ENCODE data around the gene PSD2. TPM values are rescaled to one million over a fixed set of nuclear protein-coding genes. Genes with fewer than 3 reads are reported as not detected.

The PSD2 gene
- total RNA-seq, 1 experiment from 2014 or later = 0.79 TPM

- Histone ChIP-seq H3K9me2 (ENCODE audit: insufficient read depth) (no peaks in the 10 kb centered on the region), H3K27me3 (ENCODE audit: insufficient read depth, low read length) (no peaks in the 10 kb centered on the region), H3K79me2 (ENCODE audit: insufficient read depth, low read length) (no peaks in the 10 kb centered on the region), H3K27ac (ENCODE audit: low read depth, low read length) (no peak overlapping the region), H3K36me3 (ENCODE audit: control insufficient read depth in 1 of 2, insufficient read depth in 2 of 2, low read length in 2 of 2) (no peaks in the 10 kb centered on the region), H3K4me1 (ENCODE audit: control insufficient read depth in 1 of 2, insufficient read depth in 2 of 2, low read length in 2 of 2) (peaks cover 0 to 8% of the 10 kb centered on the region in 2 experiments; a peak in 2 of 4 replicates), H3K4me3 (replicated peaks in 1 of 2; ENCODE audit: low read depth in 1 of 2, low read length in 2 of 2) (no peak overlapping the region), H4K20me1 (ENCODE audit: insufficient read depth) (no peaks in the 10 kb centered on the region), H2AFZ (ENCODE audit: low read depth, low read length, poor library complexity, severe bottlenecking) (no peak overlapping the region), H3K9ac (ENCODE audit: low read length) (no peak overlapping the region), H3K9me3 (ENCODE audit: control insufficient read depth in 1 of 2, insufficient read depth in 1 of 2, low read depth in 1 of 2, low read length in 2 of 2) (no peaks in the 10 kb centered on the region), H3K4me2 (ENCODE audit: low read length) (no peak overlapping the region)
- TF ChIP-seq SP1 (IDR thresholded peaks at IDR 0.05; ENCODE audit: low read depth) (no peak), ZFX (IDR thresholded peaks at IDR 0.05) (no peak), EGR1 (IDR thresholded peaks at IDR 0.05; ENCODE audit: low read depth) (no peak), CEBPB (IDR thresholded peaks at IDR 0.05; ENCODE audit: low read depth) (no peak)
- TF ChIP-seq, protein P1, sequence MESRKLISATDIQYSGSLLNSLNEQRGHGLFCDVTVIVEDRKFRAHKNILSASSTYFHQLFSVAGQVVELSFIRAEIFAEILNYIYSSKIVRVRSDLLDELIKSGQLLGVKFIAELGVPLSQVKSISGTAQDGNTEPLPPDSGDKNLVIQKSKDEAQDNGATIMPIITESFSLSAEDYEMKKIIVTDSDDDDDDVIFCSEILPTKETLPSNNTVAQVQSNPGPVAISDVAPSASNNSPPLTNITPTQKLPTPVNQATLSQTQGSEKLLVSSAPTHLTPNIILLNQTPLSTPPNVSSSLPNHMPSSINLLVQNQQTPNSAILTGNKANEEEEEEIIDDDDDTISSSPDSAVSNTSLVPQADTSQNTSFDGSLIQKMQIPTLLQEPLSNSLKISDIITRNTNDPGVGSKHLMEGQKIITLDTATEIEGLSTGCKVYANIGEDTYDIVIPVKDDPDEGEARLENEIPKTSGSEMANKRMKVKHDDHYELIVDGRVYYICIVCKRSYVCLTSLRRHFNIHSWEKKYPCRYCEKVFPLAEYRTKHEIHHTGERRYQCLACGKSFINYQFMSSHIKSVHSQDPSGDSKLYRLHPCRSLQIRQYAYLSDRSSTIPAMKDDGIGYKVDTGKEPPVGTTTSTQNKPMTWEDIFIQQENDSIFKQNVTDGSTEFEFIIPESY (IDR thresholded peaks at IDR 0.05; ENCODE audit: extremely low read depth, insufficient replicate concordance, low read length) = no peak
- ChIA-PET POLR2A (no interaction called here), CTCF (no interaction called here), RAD21 (ENCODE audit: low non-redundant PET in 1 of 2, low total read pairs in 2 of 2, uncharacterized antibody in 2 of 2, unreplicated experiment in 2 of 2) (no interaction called here)
- intact Hi-C loops (cut with micrococcal nuclease) = no loop called here
- DNase-seq (ENCODE audit: low read depth, low spot score) (no peak), ATAC-seq (no peak)
- BruUV-seq (replicated peaks) = no TSS peak
Observed at GRCh38 chr5:139854029-139854605, 58.5 kb downstream of the PSD2 start.

GRCh38 chr5:139854953-139855352, 59.3 kb downstream of the PSD2 start:
- no peak overlapping the region for H3K4me3 ChIP-seq (replicated peaks in 1 of 2; ENCODE audit: low read depth in 1 of 2, low read length in 2 of 2)
- no peak overlapping the region for H3K4me2 ChIP-seq (ENCODE audit: low read length)
- no peaks in the 10 kb centered on the region for H3K9me3 ChIP-seq (ENCODE audit: control insufficient read depth in 1 of 2, insufficient read depth in 1 of 2, low read depth in 1 of 2, low read length in 2 of 2)
- peaks cover 0 to 4% of the 10 kb centered on the region in 2 experiments; a peak in 2 of 4 replicates for H3K4me1 ChIP-seq (ENCODE audit: control insufficient read depth in 1 of 2, insufficient read depth in 2 of 2, low read length in 2 of 2)
- RAD21 ChIA-PET (ENCODE audit: low non-redundant PET in 1 of 2, low total read pairs in 2 of 2, uncharacterized antibody in 2 of 2, unreplicated experiment in 2 of 2) = no interaction called here
- no TSS peak for BruUV-seq (replicated peaks)
- TF ChIP-seq SRF (IDR thresholded peaks at IDR 0.05; ENCODE audit: low read depth) = no peak
- no peak for TF ChIP-seq POLR2AphosphoS5 (IDR thresholded peaks at IDR 0.05; ENCODE audit: low read depth, low read length)
- TF ChIP-seq YY1 (IDR thresholded peaks at IDR 0.05; ENCODE audit: extremely low read depth, insufficient replicate concordance, low read depth, low read length) = no peak
- TF ChIP-seq, protein P1 (IDR thresholded peaks at IDR 0.05; ENCODE audit: extremely low read depth, insufficient replicate concordance, low read length) = no peak
- TF ChIP-seq, protein P2, sequence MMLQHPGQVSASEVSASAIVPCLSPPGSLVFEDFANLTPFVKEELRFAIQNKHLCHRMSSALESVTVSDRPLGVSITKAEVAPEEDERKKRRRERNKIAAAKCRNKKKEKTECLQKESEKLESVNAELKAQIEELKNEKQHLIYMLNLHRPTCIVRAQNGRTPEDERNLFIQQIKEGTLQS (IDR thresholded peaks at IDR 0.05) = no peak
- TF ChIP-seq ELF1 (IDR thresholded peaks at IDR 0.05; ENCODE audit: borderline replicate concordance, low read depth) = no peak
- TF ChIP-seq JUND (IDR thresholded peaks at IDR 0.05) = no peak
- no peak for TF ChIP-seq EGR1 (IDR thresholded peaks at IDR 0.05; ENCODE audit: low read depth)
- no peak for TF ChIP-seq TCF7L2 (IDR thresholded peaks at IDR 0.05; ENCODE audit: borderline replicate concordance, extremely low read depth, insufficient read depth, insufficient read length)
- TF ChIP-seq MAX (IDR thresholded peaks at IDR 0.05) = no peak
- TF ChIP-seq RAD21 (IDR thresholded peaks at IDR 0.05; ENCODE audit: low read depth) = no peak
- H2AFZ ChIP-seq (ENCODE audit: low read depth, low read length, poor library complexity, severe bottlenecking) = no peak overlapping the region
- H3K36me3 ChIP-seq (ENCODE audit: control insufficient read depth in 1 of 2, insufficient read depth in 2 of 2, low read length in 2 of 2) = no peaks in the 10 kb centered on the region
- DNase-seq (ENCODE audit: low read depth, low spot score) (no peak), ATAC-seq (no peak)
- CTCF ChIA-PET = no interaction called here
- H3K27ac ChIP-seq (ENCODE audit: low read depth, low read length) = no peak overlapping the region
- no peaks in the 10 kb centered on the region for H3K9me2 ChIP-seq (ENCODE audit: insufficient read depth)
- H3K79me2 ChIP-seq (ENCODE audit: insufficient read depth, low read length) = no peaks in the 10 kb centered on the region
- intact Hi-C loops (cut with micrococcal nuclease) = no loop called here
- no peak overlapping the region for H3K9ac ChIP-seq (ENCODE audit: low read length)
- no peaks in the 10 kb centered on the region for H3K27me3 ChIP-seq (ENCODE audit: insufficient read depth, low read length)
- H4K20me1 ChIP-seq (ENCODE audit: insufficient read depth) = no peaks in the 10 kb centered on the region
- POLR2A ChIA-PET = no interaction called here
